ENCODE results near the gene VCPKMT.

- TF ChIP-seq CTCF (IDR thresholded peaks at IDR 0.05) (no peak), ZFX (IDR thresholded peaks at IDR 0.05; ENCODE audit: borderline replicate concordance) (no peak)
Measured at GRCh38 chr14:50064993-50065392, 51.4 kb downstream of the VCPKMT start.

Data from 22Rv1 (cell line).